Neural cell (in vitro differentiated cells): ENCODE results near the gene NLN. TPM values are rescaled to one million over a fixed set of nuclear protein-coding genes. Genes with fewer than 3 reads are reported as not detected.
A peak's percentile ranks its signal among the peaks of the same experiment; 100 is the strongest.

Experiments
- H2AFZ ChIP-seq: fragments of 200-600, 300-800 bp; sonication (generic), shearing (Covaris generic); 2 replicates; pipeline ENCODE4 v1.6.0; 2014; ENCODE audit warnings: low read depth, mild to moderate bottlenecking, antibody characterized with exemption, low read length, moderate library complexity
- H3F3A ChIP-seq: fragments of 200-600 bp; shearing (Covaris generic); 2 replicates; pipeline ENCODE4 v1.6.1; 2016; ENCODE audit warnings: mild to moderate bottlenecking, moderate library complexity, mixed read lengths, antibody characterized with exemption, low read length; ENCODE audit not compliant: insufficient read depth, poor library complexity, severe bottlenecking
- H3K27ac ChIP-seq: fragments of 200-600, 300-800 bp; sonication (generic), shearing (Covaris generic); 2 replicates; pipeline ENCODE4 v1.5.1; 2014; ENCODE audit warnings: mild to moderate bottlenecking, low read length, moderate library complexity
- H3K27me3 ChIP-seq: fragments of 300-800, 200-600 bp; sonication (generic), shearing (Covaris generic); 2 replicates; pipeline ENCODE4 v1.6.0; 2014; ENCODE audit warnings: mild to moderate bottlenecking, low read depth, low read length, moderate library complexity; ENCODE audit not compliant: insufficient read depth
- H3K36me3 ChIP-seq: fragments of 300-800, 200-600 bp; sonication (generic), shearing (Covaris generic); 2 replicates; pipeline ENCODE4 v1.5.1; 2014; ENCODE audit warnings: mild to moderate bottlenecking, antibody characterized with exemption, low read length, moderate library complexity; ENCODE audit not compliant: insufficient read depth
- H3K4me2 ChIP-seq: fragments of 300-800, 200-600 bp; sonication (generic), shearing (Covaris generic); 2 replicates; pipeline ENCODE4 v1.6.0; 2014; ENCODE audit warnings: mild to moderate bottlenecking, low read length
- H3K4me3 ChIP-seq: fragments of 300-800, 200-600 bp; sonication (generic), shearing (Covaris generic); 2 replicates; pipeline ENCODE4 v1.5.1; 2014; ENCODE audit warnings: mild to moderate bottlenecking, low read length, moderate library complexity
- H3K79me2 ChIP-seq: fragments of 200-600 bp; shearing (Covaris generic); replicated peaks from 2 replicates; pipeline ENCODE4 v1.6.0; 2014; ENCODE audit warnings: mild to moderate bottlenecking, low read length, moderate library complexity; ENCODE audit not compliant: insufficient read depth
- H3K9ac ChIP-seq: fragments of 300-800, 200-600 bp; sonication (generic), shearing (Covaris generic); 2 replicates; pipeline ENCODE4 v1.6.1; 2016; ENCODE audit warnings: mild to moderate bottlenecking, low read length, mixed read lengths
- H3K9me2 ChIP-seq: fragments of 200-600 bp; shearing (Covaris generic); 2 replicates; pipeline ENCODE4 v1.6.1; 2016; ENCODE audit warnings: mild to moderate bottlenecking, low read length, mixed read lengths; ENCODE audit not compliant: insufficient read depth
- H3K9me3 ChIP-seq: fragments of 200-600, 300-800 bp; sonication (generic), shearing (Covaris generic); 2 replicates; pipeline ENCODE4 v1.6.1; 2016; ENCODE audit warnings: mild to moderate bottlenecking, mixed run types, low read length, moderate library complexity, mixed read lengths
- H4K20me1 ChIP-seq: fragments of 200-600 bp; shearing (Covaris generic); 2 replicates; pipeline ENCODE4 v1.6.1; 2016; ENCODE audit warnings: mild to moderate bottlenecking, mixed run types; ENCODE audit not compliant: insufficient read depth
- CTCF ChIP-seq: fragments of 450-650 bp; IDR thresholded peaks from 2 replicates; pipeline ENCODE4 v1.5.1; 2014; ENCODE audit warnings: antibody characterized with exemption, mild to moderate bottlenecking, moderate library complexity; ENCODE audit not compliant: poor library complexity, severe bottlenecking
- EP300 ChIP-seq: fragments of 450-650 bp; conservative IDR thresholded peaks from 2 replicates; pipeline ENCODE4 v1.6.1; 2014; ENCODE audit warnings: antibody characterized with exemption, mild to moderate bottlenecking, moderate library complexity; ENCODE audit not compliant: poor library complexity, severe bottlenecking
- EZH2 ChIP-seq: fragments of 200-600, 300-800 bp; shearing (Covaris generic), sonication (generic); IDR thresholded peaks from 2 replicates; pipeline ENCODE4 v1.6.1; 2014; ENCODE audit warnings: antibody characterized with exemption, low read length, borderline replicate concordance, mild to moderate bottlenecking; ENCODE audit not compliant: insufficient read depth, poor library complexity, severe bottlenecking
- MXI1 ChIP-seq: fragments of 450-650 bp; conservative IDR thresholded peaks from 2 replicates; pipeline ENCODE4 v1.6.1; 2014; ENCODE audit warnings: antibody characterized with exemption, mild to moderate bottlenecking; ENCODE audit not compliant: poor library complexity, severe bottlenecking
- POLR2AphosphoS5 ChIP-seq: IDR thresholded peaks from 2 replicates; pipeline ENCODE4 v1.6.1; 2012
- RAD21 ChIP-seq: fragments of 450-650 bp; conservative IDR thresholded peaks from 2 replicates; pipeline ENCODE4 v1.6.1; 2014; ENCODE audit warnings: antibody characterized with exemption, mild to moderate bottlenecking, moderate library complexity
- REST ChIP-seq: IDR thresholded peaks from 2 replicates; pipeline ENCODE4 v1.6.1; 2012; ENCODE audit warnings: borderline replicate concordance
- SMC3 ChIP-seq: fragments of 450-650 bp; conservative IDR thresholded peaks from 2 replicates; pipeline ENCODE4 v1.6.1; 2014; ENCODE audit warnings: antibody characterized with exemption, mild to moderate bottlenecking, moderate library complexity; ENCODE audit not compliant: poor library complexity
- TAF1 ChIP-seq: IDR thresholded peaks from 2 replicates; pipeline ENCODE4 v1.6.1; 2012; ENCODE audit warnings: low read depth
- polyA minus RNA-seq: library from RNA; depleted of rRNA, polyadenylated mRNA; stranded (reverse); fragments of >200 nt; gene quantifications from 2 replicates; pipeline ENCODE4 v1.2.3, GENCODE V29; 2014
- polyA plus RNA-seq: library from polyadenylated mRNA; depleted of rRNA; stranded (reverse); fragments of >200 nt; gene quantifications from 2 replicates; pipeline ENCODE4 v1.2.3, GENCODE V29; 2014

Gene NLN
- polyA plus RNA-seq (13.7 and 18.7 TPM in 2 replicates), polyA minus RNA-seq (42.9 and 47.2 TPM in 2 replicates)

DNA sequence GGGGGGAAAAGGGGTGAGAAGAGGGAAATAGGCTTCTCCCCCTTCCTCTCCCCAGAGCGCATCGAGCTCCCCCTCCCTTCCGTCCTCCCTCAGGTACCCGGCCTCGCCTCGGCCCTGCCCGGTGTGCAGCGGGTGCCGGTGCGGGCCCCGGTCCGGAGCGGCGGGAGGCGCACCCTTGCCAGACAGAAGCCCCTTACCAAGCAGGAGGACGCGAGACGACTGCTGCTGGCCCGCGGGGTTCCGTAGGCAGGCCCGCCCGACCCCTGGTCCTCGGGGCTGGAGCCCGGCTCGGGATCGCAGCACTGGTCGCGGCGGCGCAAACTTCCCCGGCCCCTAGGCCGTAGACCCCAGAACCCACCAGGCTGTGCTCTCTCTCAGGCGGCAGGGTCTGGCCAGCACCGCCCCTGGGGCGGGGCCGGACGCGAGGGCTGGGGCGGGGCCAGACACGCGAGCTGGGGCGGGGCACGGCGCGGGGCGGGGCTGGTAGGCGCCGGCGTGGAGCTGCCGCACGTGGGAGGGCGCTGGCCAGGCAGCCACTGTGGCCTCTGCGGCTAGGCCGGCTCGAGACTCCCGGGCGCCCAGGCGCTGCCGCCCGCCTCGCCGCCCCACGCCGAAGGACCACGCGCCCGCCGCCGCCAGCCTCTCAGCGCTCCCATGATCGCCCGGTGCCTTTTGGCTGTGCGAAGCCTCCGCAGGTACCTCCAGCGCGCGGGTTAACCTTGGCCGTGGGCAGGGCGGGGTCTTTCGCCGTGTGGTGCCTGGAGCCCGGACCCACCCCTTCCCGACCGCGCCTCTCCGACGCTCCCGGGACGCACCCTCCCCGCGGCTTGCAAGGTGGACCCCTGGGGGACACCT, at the start of gene NLN, which contains the start of gene SGTB:
Gene NLN, plus strand, starts transcription at position 486 of the 855 bp plus-strand sequence. Its CDS starts 169 bp downstream, at position 655.
Gene SGTB, minus strand, starts transcription at position 390 of the 855 bp plus-strand sequence. CDS start 1,302 bp downstream, outside the sequence.
- TF ChIP-seq MXI1, result peak; percentile 93
- peak; percentile 23 for TF ChIP-seq RAD21
- no peak for TF ChIP-seq EZH2
- TF ChIP-seq REST, result peak; percentile 12
- no peak for TF ChIP-seq SMC3
- no peak for TF ChIP-seq CTCF
- TF ChIP-seq EP300, result no peak
- no peak for TF ChIP-seq POLR2AphosphoS5
- TF ChIP-seq TAF1, result no peak
- Histone ChIP-seq H3F3A (no peaks in the 10 kb centered on the region), H3K4me3 (peak within 1 kb of the TSS; percentile 96), H3K9me2 (no peaks in the 10 kb centered on the region), H3K79me2 (peaks cover 34% of the 10 kb centered on the region), H3K27me3 (no peaks in the 10 kb centered on the region), H3K9ac (peak within 1 kb of the TSS; percentile 74), H3K27ac (peak within 1 kb of the TSS; percentile 58), H2AFZ (peak within 1 kb of the TSS; percentile 95), H3K36me3 (peaks cover 4% of the 10 kb centered on the region), H3K4me2 (peak within 1 kb of the TSS; percentile 81), H4K20me1 (no peaks in the 10 kb centered on the region), H3K9me3 (no peaks in the 10 kb centered on the region)

DNA sequence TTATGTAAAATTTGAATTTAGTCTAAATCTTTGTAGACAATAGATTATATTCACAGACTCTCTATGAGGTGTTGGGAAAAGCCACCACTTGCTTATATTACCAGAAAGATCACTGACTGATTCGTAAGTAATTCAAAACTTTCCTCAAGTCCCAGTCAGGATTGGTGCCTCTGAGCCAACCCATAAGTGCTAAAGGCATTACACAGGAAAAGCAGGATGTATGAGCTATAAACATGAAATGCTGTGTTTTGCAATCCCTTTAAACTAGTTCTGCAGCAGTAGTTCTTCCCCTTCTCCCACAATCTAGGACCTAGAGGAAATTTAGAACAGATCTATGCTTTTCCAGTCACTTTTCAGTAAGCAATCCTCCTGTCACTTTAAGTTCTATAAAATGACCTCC, 49.2 kb upstream of the NLN start:
- no peaks in the 10 kb centered on the region for H3K79me2 ChIP-seq
- no peaks in the 10 kb centered on the region for H3K9me2 ChIP-seq
- no peak overlapping the region for H3K9ac ChIP-seq
- no peak overlapping the region for H2AFZ ChIP-seq
- no peak overlapping the region for H3K4me3 ChIP-seq
- H3K27me3 ChIP-seq, result no peaks in the 10 kb centered on the region
- no peaks in the 10 kb centered on the region for H3F3A ChIP-seq
- H3K9me3 ChIP-seq, result no peaks in the 10 kb centered on the region
- no peaks in the 10 kb centered on the region for H3K36me3 ChIP-seq
- H3K4me2 ChIP-seq, result no peak overlapping the region
- no peak overlapping the region for H3K27ac ChIP-seq
- H4K20me1 ChIP-seq, result no peaks in the 10 kb centered on the region
- TF ChIP-seq SMC3 (no peak), EZH2 (no peak), POLR2AphosphoS5 (no peak), CTCF (no peak), RAD21 (no peak), REST (no peak), EP300 (no peak), TAF1 (no peak), MXI1 (no peak)
